ENCODE measurements around the gene HDAC1. TPM values are rescaled to one million over a fixed set of nuclear protein-coding genes. Genes with fewer than 3 reads are reported as not detected.

The HDAC1 gene
- total RNA-seq, 1 donor from 2014 or later: 52.9 TPM

DNA sequence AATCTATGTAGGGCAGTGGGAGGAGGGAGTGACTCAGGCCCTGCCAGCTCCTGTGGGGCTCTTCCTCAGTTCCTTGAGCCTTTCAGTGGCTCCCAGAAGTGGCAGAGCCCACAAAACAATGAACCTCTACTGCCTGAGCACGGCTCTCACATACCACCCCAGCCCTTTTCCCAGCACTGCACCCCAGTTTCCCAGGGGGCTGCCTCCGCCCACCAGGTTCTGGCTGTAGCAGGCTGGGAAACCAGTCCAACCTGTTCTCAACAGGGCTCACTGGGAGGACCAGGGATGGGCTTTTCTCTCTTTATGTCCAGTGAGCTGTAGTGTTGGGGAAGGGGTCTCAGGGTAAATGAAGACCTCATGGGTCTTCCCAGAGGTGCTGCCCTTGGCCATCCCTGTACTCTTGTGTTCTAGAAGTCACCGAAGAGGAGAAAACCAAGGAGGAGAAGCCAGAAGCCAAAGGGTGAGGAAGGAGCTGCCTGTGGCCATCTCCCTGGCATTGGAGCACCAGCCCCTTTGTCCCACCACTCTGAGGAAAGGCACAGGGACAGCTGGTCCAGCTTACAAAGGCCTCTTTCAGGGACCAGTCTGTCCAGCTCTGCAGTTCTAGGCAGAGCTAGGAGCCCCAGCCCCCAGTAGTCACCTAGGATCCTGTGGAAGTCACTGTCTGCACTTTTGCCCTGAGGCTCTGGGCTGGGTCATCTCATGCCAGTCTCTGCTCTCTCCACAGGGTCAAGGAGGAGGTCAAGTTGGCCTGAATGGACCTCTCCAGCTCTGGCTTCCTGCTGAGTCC lies 40.6 kb downstream of the HDAC1 start:
- Mint-ChIP-seq H3K27ac (ENCODE audit: unreplicated experiment) (no peak overlapping the region), H3K36me3 (ENCODE audit: low read depth) (peaks cover 21% of the 10 kb centered on the region)

GRCh38 chr1:32333251-32333963 lies 41.5 kb downstream of the HDAC1 start:
- H3K27me3 Mint-ChIP-seq (ENCODE audit: low read depth): no peaks in the 10 kb centered on the region
- H3K27ac Mint-ChIP-seq (ENCODE audit: unreplicated experiment): peak overlapping the region; percentile 8
- H3K4me1 Mint-ChIP-seq (ENCODE audit: low read depth): peaks cover 23% of the 10 kb centered on the region
- no peak for TF ChIP-seq CTCF (IDR thresholded peaks at IDR 0.05)
- DNase-seq (ENCODE audit: low spot score): no peak
- peaks cover 17% of the 10 kb centered on the region for H3K36me3 Mint-ChIP-seq (ENCODE audit: low read depth)
- H3K9me3 Mint-ChIP-seq (ENCODE audit: low read depth): no peaks in the 10 kb centered on the region
- H3K4me3 Mint-ChIP-seq (ENCODE audit: unreplicated experiment): peak overlapping the region; percentile 92

More for the DNA sequence above, 40.6 kb downstream of the HDAC1 start:
- DNase-seq (ENCODE audit: low spot score): no peak
- TF ChIP-seq CTCF (IDR thresholded peaks at IDR 0.05): no peak
- Mint-ChIP-seq H3K27me3 (ENCODE audit: low read depth) (no peaks in the 10 kb centered on the region), H3K4me3 (ENCODE audit: unreplicated experiment) (no peak overlapping the region), H3K9me3 (ENCODE audit: low read depth) (no peaks in the 10 kb centered on the region), H3K4me1 (ENCODE audit: low read depth) (peaks cover 23% of the 10 kb centered on the region)

DNA sequence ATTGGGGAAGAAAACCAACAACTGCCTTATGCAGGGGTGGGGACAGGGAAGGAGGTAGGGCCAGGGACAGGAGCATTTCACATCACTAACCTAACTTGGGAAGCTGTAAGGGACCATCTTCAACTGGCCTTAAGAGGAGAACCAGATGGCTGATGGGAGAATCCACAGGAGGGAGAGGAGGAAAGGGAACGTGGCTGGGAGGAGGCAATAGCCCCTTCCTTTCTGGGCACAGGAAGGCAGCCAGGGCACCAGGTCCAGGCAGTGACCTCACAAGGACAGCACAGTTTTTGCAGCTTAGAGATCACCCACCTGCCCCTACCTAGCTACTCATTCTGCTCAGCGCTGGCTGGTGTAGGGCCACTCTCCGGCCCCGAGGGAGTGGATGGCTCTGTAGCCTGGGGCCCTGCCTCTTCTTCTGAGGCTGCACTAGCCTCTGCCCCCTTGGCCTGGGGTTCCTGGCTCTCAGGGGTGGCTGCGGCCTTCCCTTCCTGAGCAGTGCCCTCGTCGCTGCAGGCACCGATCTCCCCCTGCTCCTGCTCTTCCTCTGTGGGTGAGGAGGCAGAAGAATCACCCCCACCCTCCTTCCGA lies 42.5 kb downstream of the HDAC1 start:
- peaks cover 16% of the 10 kb centered on the region for H3K36me3 Mint-ChIP-seq (ENCODE audit: low read depth)
- DNase-seq (ENCODE audit: low spot score): no peak
- H3K27me3 Mint-ChIP-seq (ENCODE audit: low read depth): no peaks in the 10 kb centered on the region
- TF ChIP-seq CTCF (IDR thresholded peaks at IDR 0.05): no peak
- no peaks in the 10 kb centered on the region for H3K9me3 Mint-ChIP-seq (ENCODE audit: low read depth)
- peak overlapping the region; percentile 75 for H3K27ac Mint-ChIP-seq (ENCODE audit: unreplicated experiment)
- peaks cover 23% of the 10 kb centered on the region for H3K4me1 Mint-ChIP-seq (ENCODE audit: low read depth)
- H3K4me3 Mint-ChIP-seq (ENCODE audit: unreplicated experiment): peak overlapping the region; percentile 92

GRCh38 chr1:32334864-32335534 lies 43.1 kb downstream of the HDAC1 start:
- Mint-ChIP-seq H3K27me3 (ENCODE audit: low read depth) (no peaks in the 10 kb centered on the region), H3K4me3 (ENCODE audit: unreplicated experiment) (peak overlapping the region; percentile 92), H3K36me3 (ENCODE audit: low read depth) (peaks cover 13% of the 10 kb centered on the region), H3K9me3 (ENCODE audit: low read depth) (no peaks in the 10 kb centered on the region), H3K27ac (ENCODE audit: unreplicated experiment) (peak overlapping the region; percentile 72), H3K4me1 (ENCODE audit: low read depth) (peaks cover 23% of the 10 kb centered on the region)
- TF ChIP-seq CTCF (IDR thresholded peaks at IDR 0.05): peak; percentile 86
- no peak for DNase-seq (ENCODE audit: low spot score)

DNA sequence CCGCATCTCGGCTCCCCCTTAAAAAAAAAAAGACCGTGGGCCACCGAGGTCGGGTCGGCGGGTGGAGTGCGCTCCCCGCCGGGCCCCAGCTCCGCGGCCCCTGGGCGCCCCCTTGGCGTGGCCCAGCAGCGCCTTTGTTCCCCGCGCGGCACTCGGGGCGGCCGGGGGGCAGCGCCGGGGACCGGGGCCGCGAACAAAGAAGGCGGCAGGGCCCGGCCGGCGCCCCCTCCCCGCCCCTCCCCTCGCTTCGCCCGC lies 43.6 kb downstream of the HDAC1 start:
- peaks cover 23% of the 10 kb centered on the region for H3K4me1 Mint-ChIP-seq (ENCODE audit: low read depth)
- H3K9me3 Mint-ChIP-seq (ENCODE audit: low read depth): no peaks in the 10 kb centered on the region
- H3K4me3 Mint-ChIP-seq (ENCODE audit: unreplicated experiment): peak overlapping the region; percentile 92
- no peaks in the 10 kb centered on the region for H3K27me3 Mint-ChIP-seq (ENCODE audit: low read depth)
- DNase-seq (ENCODE audit: low spot score): no peak
- no peak overlapping the region for H3K27ac Mint-ChIP-seq (ENCODE audit: unreplicated experiment)
- H3K36me3 Mint-ChIP-seq (ENCODE audit: low read depth): peaks cover 13% of the 10 kb centered on the region
- TF ChIP-seq CTCF (IDR thresholded peaks at IDR 0.05): no peak

Measured in chondrocyte (in vitro differentiated cells).